Panc1 (cell line): ENCODE measurements around the gene TIMELESS. TPM values are rescaled to one million over a fixed set of nuclear protein-coding genes. Genes with fewer than 3 reads are reported as not detected.

Experiments
- ATAC-seq: fragments of 200-7000 bp; cut with Tn5 transposase; 2 replicates; pipeline ENCODE4 v1.9.1; 2020; ENCODE audit warnings: mild to moderate bottlenecking, moderate library complexity
- BruUV-seq: library from RNA; stranded (reverse); fragments of 400-500 nt; replicated peaks from 2 replicates; lab custom pipeline; 2021; lab: Mats Ljungman, UMichigan
- CTCF ChIA-PET: fragments of 300-600 bp; sonication (Branson Sonifier 250); formaldehyde crosslinking; loops from one replicate; lab custom pipeline; 2022; ENCODE audit warnings: antibody characterized with exemption; lab: Charles Lee
- POLR2A ChIA-PET: fragments of 300-600 bp; sonication (Branson Sonifier 250); formaldehyde crosslinking; loops from one replicate; lab custom pipeline; 2022; ENCODE audit warnings: antibody characterized with exemption; lab: Charles Lee
- DNase-seq: peaks from one replicate; pipeline ENCODE4 v3.0.0-alpha.2; 2010; ENCODE audit warnings: low read depth, low spot score
- H3K27ac ChIP-seq: 2 replicates; pipeline ENCODE4 v1.5.1; 2011; ENCODE audit warnings: mild to moderate bottlenecking, low read length, inconsistent platforms
- H3K27me3 ChIP-seq: fragments of 200-500 bp; sonication (Bioruptor generic); 2 replicates; pipeline ENCODE4 v1.6.0; 2014; ENCODE audit warnings: low read length, inconsistent platforms; ENCODE audit not compliant: control insufficient read depth, insufficient read depth
- H3K36me3 ChIP-seq: fragments of 200-500 bp; sonication (Bioruptor generic); 2 replicates; pipeline ENCODE4 v1.5.1; 2014; ENCODE audit warnings: inconsistent platforms, mild to moderate bottlenecking, low read length, moderate library complexity; ENCODE audit not compliant: control insufficient read depth, insufficient read depth
- H3K4me1 ChIP-seq: 2 replicates; pipeline ENCODE4 v1.5.1; 2011; ENCODE audit warnings: inconsistent platforms, mild to moderate bottlenecking, low read length, moderate library complexity; ENCODE audit not compliant: control insufficient read depth, insufficient read depth
- H3K4me3 ChIP-seq, 2 experiments: 2 replicates each; pipeline ENCODE4 v1.5.1; 2011 to 2012; ENCODE audit warnings: low read depth in 2 of 2, low read length in 2 of 2, mild to moderate bottlenecking in 2 of 2, inconsistent platforms in 1 of 2, moderate library complexity in 1 of 2
- H3K9me3 ChIP-seq: fragments of 200-500 bp; sonication (Bioruptor generic); 2 replicates; pipeline ENCODE4 v1.5.1; 2014; ENCODE audit warnings: low read depth, mild to moderate bottlenecking, inconsistent platforms, low read length, moderate library complexity; ENCODE audit not compliant: control insufficient read depth, insufficient read depth
- POLR2AphosphoS5 ChIP-seq: IDR thresholded peaks from 2 replicates; pipeline ENCODE4 v1.6.1; 2012; ENCODE audit warnings: mild to moderate bottlenecking, low read depth, low read length, moderate library complexity
- SIN3A ChIP-seq: IDR thresholded peaks from 2 replicates; pipeline ENCODE4 v1.6.1; 2012; ENCODE audit warnings: low read depth, mild to moderate bottlenecking, low read length, moderate library complexity, borderline replicate concordance; ENCODE audit not compliant: insufficient read depth
- TCF7L2 ChIP-seq: IDR thresholded peaks from 2 replicates; pipeline ENCODE4 v1.6.1; 2011; ENCODE audit warnings: mild to moderate bottlenecking, low read depth, low read length, inconsistent platforms
- in situ Hi-C: cut with HindIII; loops from 2 replicates; pipeline ENCODE4 v1.10.0; 2016; ENCODE audit warnings: low sequenced_read_pairs, low pct_unique_long_range_greater_than_20kb
- intact Hi-C: fragments of 100-400 bp; cut with micrococcal nuclease; formaldehyde crosslinking; loops from one replicate; pipeline ENCODE4 v1.10.0; 2022; ENCODE audit not compliant: unreplicated experiment
- total RNA-seq: library from RNA; stranded (reverse); gene quantifications from one replicate; pipeline ENCODE4 v1.2.1, GENCODE V29; 2021; ENCODE audit not compliant: unreplicated experiment
- TF ChIP-seq, protein P1 (sequence below): fragments of 450-650 bp; IDR thresholded peaks from 2 replicates; pipeline ENCODE4 v1.5.1; 2017; ENCODE audit warnings: mild to moderate bottlenecking
- TF ChIP-seq, protein P2 (sequence below), 2 experiments: IDR thresholded peaks; 2 replicates each; pipeline ENCODE4 v1.6.1; 2011 to 2012; ENCODE audit warnings: low read depth in 2 of 2, control low read depth in 1 of 2, low read length in 1 of 2, mild to moderate bottlenecking in 1 of 2, moderate library complexity in 1 of 2; ENCODE audit not compliant: insufficient read depth in 1 of 2

Gene TIMELESS
- total RNA-seq, 1 experiment from 2014 or later: 46.2 TPM

DNA sequence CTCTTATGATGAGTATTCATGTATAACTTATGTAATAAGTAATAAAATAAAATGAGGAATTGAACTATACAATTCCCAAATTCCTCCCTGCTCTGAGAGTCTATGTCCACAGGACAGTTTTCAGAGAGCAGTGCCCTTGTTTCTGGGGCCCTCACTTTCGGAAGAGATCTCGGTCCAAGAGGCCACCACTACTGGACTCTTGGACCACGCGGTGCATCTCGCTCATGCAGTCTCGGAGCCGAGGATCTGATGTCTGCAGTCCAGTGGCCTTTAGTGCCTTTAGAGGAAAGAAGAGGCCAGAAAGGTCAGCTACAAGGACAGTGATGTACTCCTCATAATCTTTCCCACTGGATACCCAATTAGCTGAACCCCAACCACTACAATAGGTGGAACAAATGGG, 30.4 kb upstream of the TIMELESS start:
- ATAC-seq: no peak
- CTCF ChIA-PET: no interaction called here
- POLR2A ChIA-PET: no interaction called here

DNA sequence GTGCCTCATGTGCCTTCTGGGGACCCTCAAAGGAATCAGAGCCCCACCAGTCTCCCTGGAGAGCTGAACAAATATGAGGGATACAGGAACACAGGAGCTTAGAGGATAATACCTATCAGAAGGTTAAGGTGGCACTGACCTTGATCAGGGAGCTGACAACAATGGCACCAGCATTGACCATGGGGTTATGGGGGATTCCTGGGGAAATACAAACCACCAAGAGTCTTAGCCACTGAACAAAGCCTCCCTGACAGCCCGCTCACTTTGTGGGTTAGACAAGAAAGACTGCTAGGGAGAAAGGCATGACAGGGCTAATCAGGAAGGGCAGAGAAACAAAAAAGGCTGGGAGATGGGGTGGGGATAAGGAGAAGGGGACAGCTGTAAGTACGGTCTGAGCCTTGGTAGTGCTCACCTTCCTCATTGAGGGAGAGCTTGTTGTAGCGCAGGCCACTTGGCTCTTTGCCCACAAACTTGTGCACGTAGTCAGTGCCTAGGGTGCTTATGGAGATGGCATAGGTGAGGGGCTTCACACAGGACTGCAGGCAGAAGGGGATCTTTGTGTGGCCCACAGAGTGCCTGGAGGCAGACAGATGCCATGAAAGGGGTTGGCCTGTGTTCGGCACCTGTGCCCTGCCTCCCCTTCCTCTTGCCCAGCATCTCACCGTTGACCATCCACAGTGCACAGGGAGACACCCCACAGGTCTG, 28.4 kb upstream of the TIMELESS start:
- H3K4me3 ChIP-seq: no peak overlapping the region
- ChIA-PET POLR2A (interaction anchor here (0.6 kb wide), 1 partner anchor 18 kb away, joined by 9 read pairs; no protein-coding TSS in a partner anchor), CTCF (no interaction called here)
- no TSS peak for BruUV-seq
- H3K4me1 ChIP-seq: no peaks in the 10 kb centered on the region
- no peaks in the 10 kb centered on the region for H3K27me3 ChIP-seq
- intact Hi-C loops (no loop called here), in situ Hi-C loops (no loop called here)
- no peak for TF ChIP-seq SIN3A
- TF ChIP-seq TCF7L2: no peak
- TF ChIP-seq, protein P1, sequence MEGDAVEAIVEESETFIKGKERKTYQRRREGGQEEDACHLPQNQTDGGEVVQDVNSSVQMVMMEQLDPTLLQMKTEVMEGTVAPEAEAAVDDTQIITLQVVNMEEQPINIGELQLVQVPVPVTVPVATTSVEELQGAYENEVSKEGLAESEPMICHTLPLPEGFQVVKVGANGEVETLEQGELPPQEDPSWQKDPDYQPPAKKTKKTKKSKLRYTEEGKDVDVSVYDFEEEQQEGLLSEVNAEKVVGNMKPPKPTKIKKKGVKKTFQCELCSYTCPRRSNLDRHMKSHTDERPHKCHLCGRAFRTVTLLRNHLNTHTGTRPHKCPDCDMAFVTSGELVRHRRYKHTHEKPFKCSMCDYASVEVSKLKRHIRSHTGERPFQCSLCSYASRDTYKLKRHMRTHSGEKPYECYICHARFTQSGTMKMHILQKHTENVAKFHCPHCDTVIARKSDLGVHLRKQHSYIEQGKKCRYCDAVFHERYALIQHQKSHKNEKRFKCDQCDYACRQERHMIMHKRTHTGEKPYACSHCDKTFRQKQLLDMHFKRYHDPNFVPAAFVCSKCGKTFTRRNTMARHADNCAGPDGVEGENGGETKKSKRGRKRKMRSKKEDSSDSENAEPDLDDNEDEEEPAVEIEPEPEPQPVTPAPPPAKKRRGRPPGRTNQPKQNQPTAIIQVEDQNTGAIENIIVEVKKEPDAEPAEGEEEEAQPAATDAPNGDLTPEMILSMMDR: no peak
- TF ChIP-seq POLR2AphosphoS5: no peak
- TF ChIP-seq, protein P2, sequence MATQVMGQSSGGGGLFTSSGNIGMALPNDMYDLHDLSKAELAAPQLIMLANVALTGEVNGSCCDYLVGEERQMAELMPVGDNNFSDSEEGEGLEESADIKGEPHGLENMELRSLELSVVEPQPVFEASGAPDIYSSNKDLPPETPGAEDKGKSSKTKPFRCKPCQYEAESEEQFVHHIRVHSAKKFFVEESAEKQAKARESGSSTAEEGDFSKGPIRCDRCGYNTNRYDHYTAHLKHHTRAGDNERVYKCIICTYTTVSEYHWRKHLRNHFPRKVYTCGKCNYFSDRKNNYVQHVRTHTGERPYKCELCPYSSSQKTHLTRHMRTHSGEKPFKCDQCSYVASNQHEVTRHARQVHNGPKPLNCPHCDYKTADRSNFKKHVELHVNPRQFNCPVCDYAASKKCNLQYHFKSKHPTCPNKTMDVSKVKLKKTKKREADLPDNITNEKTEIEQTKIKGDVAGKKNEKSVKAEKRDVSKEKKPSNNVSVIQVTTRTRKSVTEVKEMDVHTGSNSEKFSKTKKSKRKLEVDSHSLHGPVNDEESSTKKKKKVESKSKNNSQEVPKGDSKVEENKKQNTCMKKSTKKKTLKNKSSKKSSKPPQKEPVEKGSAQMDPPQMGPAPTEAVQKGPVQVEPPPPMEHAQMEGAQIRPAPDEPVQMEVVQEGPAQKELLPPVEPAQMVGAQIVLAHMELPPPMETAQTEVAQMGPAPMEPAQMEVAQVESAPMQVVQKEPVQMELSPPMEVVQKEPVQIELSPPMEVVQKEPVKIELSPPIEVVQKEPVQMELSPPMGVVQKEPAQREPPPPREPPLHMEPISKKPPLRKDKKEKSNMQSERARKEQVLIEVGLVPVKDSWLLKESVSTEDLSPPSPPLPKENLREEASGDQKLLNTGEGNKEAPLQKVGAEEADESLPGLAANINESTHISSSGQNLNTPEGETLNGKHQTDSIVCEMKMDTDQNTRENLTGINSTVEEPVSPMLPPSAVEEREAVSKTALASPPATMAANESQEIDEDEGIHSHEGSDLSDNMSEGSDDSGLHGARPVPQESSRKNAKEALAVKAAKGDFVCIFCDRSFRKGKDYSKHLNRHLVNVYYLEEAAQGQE (IDR thresholded peaks at IDR 0.05; ENCODE audit: insufficient read depth in 1 of 2, low read depth in 2 of 2, low read length in 1 of 2): no peak
- H3K27ac ChIP-seq: no peak overlapping the region
- ATAC-seq: peak; percentile 11; the same call in 1 of the 2 replicates
- no peak for DNase-seq
- no peaks in the 10 kb centered on the region for H3K9me3 ChIP-seq
- H3K36me3 ChIP-seq: no peaks in the 10 kb centered on the region

More for the DNA sequence above, 30.4 kb upstream of the TIMELESS start:
- no TSS peak for BruUV-seq
- intact Hi-C loops (no loop called here), in situ Hi-C loops (no loop called here)
- Histone ChIP-seq H3K4me3 (no peak overlapping the region), H3K4me1 (no peaks in the 10 kb centered on the region), H3K27me3 (no peaks in the 10 kb centered on the region; the same call in 1 of the 2 replicates), H3K9me3 (no peaks in the 10 kb centered on the region), H3K36me3 (no peaks in the 10 kb centered on the region), H3K27ac (no peak overlapping the region)
- no peak for DNase-seq
- TF ChIP-seq TCF7L2: no peak

DNA sequence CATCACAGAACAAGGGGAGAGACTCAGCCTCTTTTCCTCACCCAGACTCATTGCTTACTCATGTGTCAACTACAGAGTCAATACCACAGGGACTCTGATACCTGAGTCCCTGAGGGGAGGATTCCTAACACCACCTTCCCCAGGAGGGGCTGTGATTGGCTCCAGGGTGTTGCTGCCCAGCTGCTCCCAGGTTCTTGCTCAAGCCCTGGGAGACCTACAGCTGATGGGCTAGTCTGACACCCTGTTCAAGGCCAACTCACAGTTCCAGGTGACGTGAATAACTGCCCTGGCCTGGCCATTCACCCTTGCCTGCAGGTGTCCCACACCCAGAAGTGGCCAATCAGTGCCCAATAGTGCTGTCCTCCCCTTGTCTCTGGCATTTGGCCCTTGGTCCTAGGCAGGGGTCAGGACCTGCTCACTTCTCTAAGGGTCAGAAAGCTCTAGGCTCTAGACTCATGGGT, 27.8 kb upstream of the TIMELESS start:
- CTCF ChIA-PET: no interaction called here
- in situ Hi-C loops: no loop called here
- POLR2A ChIA-PET: no interaction called here
- BruUV-seq: no TSS peak
- Histone ChIP-seq H3K4me1 (no peaks in the 10 kb centered on the region), H3K36me3 (no peaks in the 10 kb centered on the region), H3K27ac (no peak overlapping the region), H3K4me3 (no peak overlapping the region), H3K9me3 (no peaks in the 10 kb centered on the region), H3K27me3 (no peaks in the 10 kb centered on the region)
- DNase-seq (no peak), ATAC-seq (no peak)
- intact Hi-C loops: no loop called here
- TF ChIP-seq SIN3A: no peak
- TF ChIP-seq, protein P2 (IDR thresholded peaks at IDR 0.05; ENCODE audit: insufficient read depth in 1 of 2, low read depth in 2 of 2, low read length in 1 of 2): no peak
